Hepatocyte (in vitro differentiated cells): ENCODE measurements around the gene SPATA21. TPM values are rescaled to one million over a fixed set of nuclear protein-coding genes. Genes with fewer than 3 reads are reported as not detected.

Experiments
- DNase-seq: peaks from one replicate; pipeline ENCODE4 v3.0.0-alpha.2; 2016; ENCODE audit warnings: low spot score
- H2AFZ ChIP-seq: fragments of 200-600 bp; sonication (generic); 2 replicates; pipeline ENCODE4 v1.6.0; 2016; ENCODE audit warnings: antibody characterized with exemption, mild to moderate bottlenecking
- H3K27ac ChIP-seq: fragments of 200-600 bp; sonication (generic); 2 replicates; pipeline ENCODE4 v1.5.1; 2016; ENCODE audit warnings: mild to moderate bottlenecking
- H3K27me3 ChIP-seq: fragments of 200-600 bp; sonication (generic); 2 replicates; pipeline ENCODE4 v1.6.1; 2016
- H3K36me3 ChIP-seq: fragments of 200-600 bp; sonication (generic); replicated peaks from 2 replicates; pipeline ENCODE4 v1.5.1; 2016; ENCODE audit warnings: low read depth; ENCODE audit not compliant: insufficient read depth
- H3K4me1 ChIP-seq: fragments of 200-600 bp; sonication (generic); 2 replicates; pipeline ENCODE4 v1.5.1; 2016; ENCODE audit warnings: mild to moderate bottlenecking, moderate library complexity; ENCODE audit not compliant: insufficient read depth
- H3K4me2 ChIP-seq: fragments of 200-600 bp; sonication (generic); 2 replicates; pipeline ENCODE4 v1.6.0; 2016
- H3K4me3 ChIP-seq: fragments of 200-600 bp; sonication (generic); 2 replicates; pipeline ENCODE4 v1.5.1; 2016; ENCODE audit warnings: mild to moderate bottlenecking
- H3K79me2 ChIP-seq: fragments of 200-600 bp; sonication (generic); 2 replicates; pipeline ENCODE4 v1.6.0; 2017; ENCODE audit warnings: mild to moderate bottlenecking
- H3K9me2 ChIP-seq: fragments of 200-600 bp; sonication (generic); replicated peaks from 2 replicates; pipeline ENCODE4 v1.6.0; 2017; ENCODE audit warnings: mild to moderate bottlenecking; ENCODE audit not compliant: insufficient read depth
- H3K9me3 ChIP-seq: fragments of 200-600 bp; sonication (generic); 2 replicates; pipeline ENCODE4 v1.5.1; 2016; ENCODE audit warnings: low read depth, mild to moderate bottlenecking
- H4K20me1 ChIP-seq: fragments of 200-600 bp; sonication (generic); 2 replicates; pipeline ENCODE4 v1.6.0; 2016; ENCODE audit warnings: mild to moderate bottlenecking; ENCODE audit not compliant: insufficient read depth, poor library complexity, severe bottlenecking
- EZH2 ChIP-seq: fragments of 200-600 bp; sonication (generic); IDR thresholded peaks from 2 replicates; pipeline ENCODE4 v1.6.1; 2016; ENCODE audit warnings: antibody characterized with exemption, mild to moderate bottlenecking, borderline replicate concordance
- EZH2phosphoT487 ChIP-seq: fragments of 200-600 bp; sonication (generic); IDR thresholded peaks from one replicate; pipeline ENCODE4 v1.6.1; 2018; ENCODE audit warnings: antibody characterized with exemption, mild to moderate bottlenecking, low read depth, moderate library complexity; ENCODE audit not compliant: unreplicated experiment, severe bottlenecking
- WGBS: methylation state at CpG from one replicate; pipeline ENCODE4 v1.1.6; 2016; ENCODE audit warnings: low lambda C conversion rate; ENCODE audit errors: missing lambda C conversion rate; 5-methylcytosine and 5-hydroxymethylcytosine counted together
- polyA plus RNA-seq: library from polyadenylated mRNA; unstranded; fragments of >200 nt; fragmentation: Nextera tagmentation; extraction: Ambion mirVana; gene quantifications from 2 replicates; pipeline ENCODE4 v1.2.1, GENCODE V29; 2016
- total RNA-seq: library from RNA; depleted of rRNA; stranded (reverse); fragments of >200 nt; gene quantifications from 2 replicates; pipeline ENCODE4 v1.2.3, GENCODE V29; 2014
- TF ChIP-seq, protein P1 (sequence below): fragments of 200-600 bp; sonication (generic); IDR thresholded peaks from 2 replicates; pipeline ENCODE4 v1.5.1; 2016; ENCODE audit warnings: antibody characterized with exemption, mild to moderate bottlenecking; ENCODE audit not compliant: poor library complexity

SPATA21 gene
- total and polyA plus RNA-seq, 2 experiments from 2014 or later = 0.30 to 0.92 TPM

- WGBS = 95% methylated on average over 5 of the region's 5 CpGs
- TF ChIP-seq EZH2 (no peak), EZH2phosphoT487 (no peak)
- TF ChIP-seq, protein P1, sequence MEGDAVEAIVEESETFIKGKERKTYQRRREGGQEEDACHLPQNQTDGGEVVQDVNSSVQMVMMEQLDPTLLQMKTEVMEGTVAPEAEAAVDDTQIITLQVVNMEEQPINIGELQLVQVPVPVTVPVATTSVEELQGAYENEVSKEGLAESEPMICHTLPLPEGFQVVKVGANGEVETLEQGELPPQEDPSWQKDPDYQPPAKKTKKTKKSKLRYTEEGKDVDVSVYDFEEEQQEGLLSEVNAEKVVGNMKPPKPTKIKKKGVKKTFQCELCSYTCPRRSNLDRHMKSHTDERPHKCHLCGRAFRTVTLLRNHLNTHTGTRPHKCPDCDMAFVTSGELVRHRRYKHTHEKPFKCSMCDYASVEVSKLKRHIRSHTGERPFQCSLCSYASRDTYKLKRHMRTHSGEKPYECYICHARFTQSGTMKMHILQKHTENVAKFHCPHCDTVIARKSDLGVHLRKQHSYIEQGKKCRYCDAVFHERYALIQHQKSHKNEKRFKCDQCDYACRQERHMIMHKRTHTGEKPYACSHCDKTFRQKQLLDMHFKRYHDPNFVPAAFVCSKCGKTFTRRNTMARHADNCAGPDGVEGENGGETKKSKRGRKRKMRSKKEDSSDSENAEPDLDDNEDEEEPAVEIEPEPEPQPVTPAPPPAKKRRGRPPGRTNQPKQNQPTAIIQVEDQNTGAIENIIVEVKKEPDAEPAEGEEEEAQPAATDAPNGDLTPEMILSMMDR = no peak
- H2AFZ ChIP-seq = no peak overlapping the region
- H3K4me3 ChIP-seq = no peak overlapping the region
- DNase-seq = no peak
- H3K36me3 ChIP-seq = no peaks in the 10 kb centered on the region
- H3K27ac ChIP-seq = no peak overlapping the region
- H4K20me1 ChIP-seq = peaks cover 98% of the 10 kb centered on the region
- peaks cover 100% of the 10 kb centered on the region for H3K79me2 ChIP-seq
- H3K27me3 ChIP-seq = no peaks in the 10 kb centered on the region
- no peaks in the 10 kb centered on the region for H3K9me2 ChIP-seq
- H3K4me1 ChIP-seq = peaks cover 10% of the 10 kb centered on the region
- no peaks in the 10 kb centered on the region for H3K9me3 ChIP-seq
- no peak overlapping the region for H3K4me2 ChIP-seq
Measured at GRCh38 chr1:16383888-16384287, 53.3 kb downstream of the SPATA21 start.

DNA sequence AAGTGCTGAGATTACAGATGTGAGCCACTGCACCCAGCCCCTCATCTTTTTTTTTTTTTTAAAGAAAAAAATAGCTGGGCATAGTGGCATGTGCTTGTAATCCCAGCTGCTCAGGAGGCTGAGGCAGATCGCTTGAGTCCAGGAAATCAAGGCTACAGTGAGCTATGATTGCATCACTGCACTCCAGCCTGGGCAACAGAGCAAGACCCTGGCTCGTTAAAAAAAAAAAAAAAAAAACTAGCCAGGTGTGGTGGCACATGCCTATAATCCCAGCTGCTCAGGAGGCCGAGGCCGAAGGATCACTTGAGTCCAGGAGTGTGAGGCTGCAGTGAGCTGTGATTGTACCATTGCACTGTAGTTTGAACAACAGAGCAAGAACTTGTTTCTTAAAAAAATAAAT lies 56.4 kb downstream of the SPATA21 start:
- H3K4me2 ChIP-seq = no peak overlapping the region
- no peaks in the 10 kb centered on the region for H3K9me2 ChIP-seq
- H3K36me3 ChIP-seq = no peaks in the 10 kb centered on the region
- no peaks in the 10 kb centered on the region for H3K27me3 ChIP-seq
- WGBS = 97% methylated on average over 4 of the region's 4 CpGs
- TF ChIP-seq EZH2 (no peak), EZH2phosphoT487 (no peak)
- TF ChIP-seq, protein P1 = no peak
- no peak overlapping the region for H3K27ac ChIP-seq
- no peak overlapping the region for H2AFZ ChIP-seq
- H3K9me3 ChIP-seq = no peaks in the 10 kb centered on the region
- peaks cover 100% of the 10 kb centered on the region for H3K79me2 ChIP-seq
- no peak for DNase-seq
- peaks cover 98% of the 10 kb centered on the region for H4K20me1 ChIP-seq
- peaks cover 7% of the 10 kb centered on the region for H3K4me1 ChIP-seq
- no peak overlapping the region for H3K4me3 ChIP-seq

GRCh38 chr1:16378443-16378842 lies 58.8 kb downstream of the SPATA21 start:
- peaks cover 26% of the 10 kb centered on the region for H3K4me1 ChIP-seq
- WGBS = 77% methylated on average over 7 of the region's 7 CpGs
- peaks cover 100% of the 10 kb centered on the region for H4K20me1 ChIP-seq
- no peaks in the 10 kb centered on the region for H3K9me3 ChIP-seq
- H3K9me2 ChIP-seq = no peaks in the 10 kb centered on the region
- DNase-seq = no peak
- H3K79me2 ChIP-seq = peaks cover 100% of the 10 kb centered on the region
- no peak overlapping the region for H3K27ac ChIP-seq
- no peak overlapping the region for H3K4me2 ChIP-seq
- H2AFZ ChIP-seq = no peak overlapping the region
- H3K27me3 ChIP-seq = no peaks in the 10 kb centered on the region
- H3K36me3 ChIP-seq = no peaks in the 10 kb centered on the region
- TF ChIP-seq, protein P1 = no peak
- TF ChIP-seq EZH2phosphoT487 = no peak
- TF ChIP-seq EZH2 = no peak
- H3K4me3 ChIP-seq = no peak overlapping the region

DNA sequence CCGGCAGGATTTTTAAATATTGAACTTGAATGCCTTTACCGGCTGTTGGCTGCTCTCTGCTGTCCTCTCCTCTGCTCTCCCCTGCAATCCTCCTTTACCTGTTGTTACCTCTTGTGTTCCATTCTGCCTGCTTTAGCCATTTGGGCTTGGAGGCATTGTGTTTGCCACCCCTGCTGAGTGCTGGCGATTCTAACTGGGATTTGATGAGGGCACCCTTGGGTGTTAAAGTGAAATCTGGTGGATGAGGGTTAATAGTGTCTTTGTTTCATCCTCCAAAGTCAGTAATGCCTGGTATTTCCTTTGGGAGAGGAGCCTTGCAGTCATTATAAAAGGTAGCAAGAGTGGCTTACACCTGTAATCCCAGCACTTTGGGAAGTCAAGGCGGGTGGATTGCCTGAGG lies 60.3 kb downstream of the SPATA21 start:
- Histone ChIP-seq H3K27me3 (no peaks in the 10 kb centered on the region), H3K4me2 (no peak overlapping the region)
- WGBS = 81% methylated on average over 4 of the region's 4 CpGs

More for the DNA sequence above, 60.3 kb downstream of the SPATA21 start:
- Histone ChIP-seq H3K4me3 (no peak overlapping the region), H3K9me2 (no peaks in the 10 kb centered on the region), H3K27ac (no peak overlapping the region), H3K4me1 (peaks cover 38% of the 10 kb centered on the region), H2AFZ (no peak overlapping the region), H3K79me2 (peaks cover 100% of the 10 kb centered on the region), H3K36me3 (no peaks in the 10 kb centered on the region), H3K9me3 (no peaks in the 10 kb centered on the region), H4K20me1 (peaks cover 100% of the 10 kb centered on the region)
- TF ChIP-seq EZH2phosphoT487 (no peak), EZH2 (no peak)
- TF ChIP-seq, protein P1 = no peak
- no peak for DNase-seq
